OCI-LY7 (cell line): Measurements from ENCODE around the gene ABCC8. TPM values are rescaled to one million over a fixed set of nuclear protein-coding genes. Genes with fewer than 3 reads are reported as not detected.

ENCODE experiments used
- BruUV-seq: library from RNA; stranded (reverse); fragments of 400-500 nt; replicated peaks from 2 replicates; lab custom pipeline; 2021; lab: Mats Ljungman, UMichigan
- CTCF ChIA-PET: fragments of 300-600 bp; sonication (Branson Sonifier 250); formaldehyde crosslinking; loops from one replicate; lab custom pipeline; 2022; ENCODE audit warnings: antibody characterized with exemption; ENCODE audit not compliant: unreplicated experiment; lab: Charles Lee
- POLR2A ChIA-PET: fragments of 300-600 bp; sonication (Branson Sonifier 250); formaldehyde crosslinking; loops from one replicate; lab custom pipeline; 2022; ENCODE audit warnings: antibody characterized with exemption; lab: Charles Lee
- DNase-seq: peaks from one replicate; pipeline ENCODE4 v3.0.0-alpha.2; 2015; ENCODE audit warnings: low spot score
- H2AFZ ChIP-seq: fragments of 200-600 bp; sonication (generic), shearing (Covaris generic); 2 replicates; pipeline ENCODE4 v1.6.1; 2014; ENCODE audit warnings: mild to moderate bottlenecking, antibody characterized with exemption, low read length, moderate library complexity
- H3K27ac ChIP-seq: fragments of 200-600 bp; sonication (generic); 2 replicates; pipeline ENCODE4 v1.5.1; 2014; ENCODE audit warnings: mixed run types, low read depth, mild to moderate bottlenecking, moderate library complexity, low read length, inconsistent platforms; ENCODE audit not compliant: poor library complexity, severe bottlenecking
- H3K36me3 ChIP-seq: fragments of 200-600 bp; sonication (generic); 2 replicates; pipeline ENCODE4 v1.6.1; 2014; ENCODE audit warnings: mild to moderate bottlenecking, antibody characterized with exemption, low read length, moderate library complexity, mixed read lengths; ENCODE audit not compliant: insufficient read depth
- H3K4me1 ChIP-seq: fragments of 200-600 bp; sonication (generic); 2 replicates; pipeline ENCODE4 v1.5.1; 2014; ENCODE audit warnings: mild to moderate bottlenecking, low read length; ENCODE audit not compliant: insufficient read depth, poor library complexity, severe bottlenecking
- H3K4me2 ChIP-seq: fragments of 200-600 bp; sonication (generic); 2 replicates; pipeline ENCODE4 v1.6.1; 2014; ENCODE audit warnings: mild to moderate bottlenecking, low read length
- H3K4me3 ChIP-seq: fragments of 200-600 bp; sonication (generic); 2 replicates; pipeline ENCODE4 v1.5.1; 2014; ENCODE audit warnings: mild to moderate bottlenecking, low read depth, low read length; ENCODE audit not compliant: poor library complexity, severe bottlenecking
- H3K79me2 ChIP-seq: fragments of 200-600 bp; sonication (generic); 2 replicates; pipeline ENCODE4 v1.6.1; 2016; ENCODE audit warnings: low read depth, mild to moderate bottlenecking, low read length, moderate library complexity, mixed read lengths; ENCODE audit not compliant: insufficient read depth
- H3K9me2 ChIP-seq: fragments of 200-600 bp; sonication (generic); 2 replicates; pipeline ENCODE4 v1.6.1; 2016; ENCODE audit warnings: mild to moderate bottlenecking, low read length, mixed read lengths; ENCODE audit not compliant: insufficient read depth
- H3K9me3 ChIP-seq: fragments of 200-600 bp; sonication (generic); 2 replicates; pipeline ENCODE4 v1.6.1; 2014; ENCODE audit warnings: mild to moderate bottlenecking, mixed run types, low read length, mixed read lengths
- H4K20me1 ChIP-seq: fragments of 200-600 bp; sonication (generic); 2 replicates; pipeline ENCODE4 v1.6.1; 2014; ENCODE audit warnings: mild to moderate bottlenecking, antibody characterized with exemption, low read length, moderate library complexity, mixed read lengths; ENCODE audit not compliant: insufficient read depth
- EZH2phosphoT487 ChIP-seq: fragments of 200-600 bp; sonication (generic); IDR thresholded peaks from 2 replicates; pipeline ENCODE4 v1.6.1; 2018; ENCODE audit warnings: low read depth, borderline replicate concordance, mild to moderate bottlenecking, mixed run types, antibody characterized with exemption, low read length, moderate library complexity, mixed read lengths
- intact Hi-C: fragments of 100-400 bp; cut with micrococcal nuclease; formaldehyde crosslinking; loops from one replicate; pipeline ENCODE4 v1.10.0; 2022; ENCODE audit not compliant: unreplicated experiment
- total RNA-seq, 2 experiments: library from RNA; depleted of rRNA in 1 of 2; stranded (reverse); fragments of >200 nt in 1 of 2; shearing (Covaris generic) in 1 of 2; gene quantifications; 2 replicates each; pipeline ENCODE4 v1.2.3, GENCODE V29; 2014 to 2022
- TF ChIP-seq, protein P1 (sequence below): fragments of 200-600 bp; sonication (generic); conservative IDR thresholded peaks from 2 replicates; pipeline ENCODE4 v1.5.1; 2014; ENCODE audit warnings: mild to moderate bottlenecking, antibody characterized with exemption, low read length, moderate library complexity, mixed read lengths

Gene ABCC8
- total RNA-seq, 2 experiments from 2014 or later, result not detected

DNA sequence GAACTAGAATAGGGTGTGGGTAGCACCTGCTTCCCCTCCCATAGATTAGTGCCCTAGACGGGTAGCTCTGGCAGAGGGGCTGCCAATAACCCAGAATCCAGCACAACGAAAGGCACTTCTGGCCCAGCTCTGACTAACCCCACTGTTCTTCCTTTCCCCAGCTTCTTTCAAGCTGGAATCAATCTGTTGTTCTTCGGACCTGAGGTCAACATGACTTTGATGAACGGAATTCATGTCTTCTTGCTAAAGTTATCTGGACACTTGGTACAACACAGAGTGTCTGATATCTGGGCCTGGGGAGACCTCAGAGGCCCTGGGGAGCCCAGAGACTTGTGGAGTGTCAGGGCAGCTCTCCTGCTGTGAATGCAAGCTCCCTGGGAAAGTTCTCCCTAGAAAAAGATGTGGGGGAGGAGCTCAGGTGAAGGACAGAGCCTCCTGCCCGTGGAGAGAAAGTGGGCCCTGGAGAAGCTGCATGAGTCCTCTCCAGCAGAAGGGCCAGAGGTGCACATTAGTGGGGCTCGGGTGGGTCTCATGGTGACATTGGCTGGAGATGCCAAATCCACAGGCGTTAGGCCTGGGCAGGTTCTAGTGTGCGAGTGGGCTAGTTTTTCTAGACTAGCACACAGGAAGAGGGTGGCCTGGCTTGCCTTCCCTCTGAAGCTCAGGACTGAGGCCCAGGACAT, 94.5 kb downstream of the ABCC8 start:
- peaks cover 22% of the 10 kb centered on the region for H3K36me3 ChIP-seq
- no peak overlapping the region for H2AFZ ChIP-seq
- DNase-seq, result no peak
- H3K4me1 ChIP-seq, result peaks cover 7% of the 10 kb centered on the region
- CTCF ChIA-PET, result interaction anchor here (0.6 to 3.0 kb wide), 2 partner anchors 122 to 146 kb away, joined by 3 to 14 read pairs; no protein-coding TSS in a partner anchor
- POLR2A ChIA-PET, result interaction anchor here (0.6 kb wide), 1 partner anchor 73 kb away, joined by 5 read pairs; no protein-coding TSS in a partner anchor
- peaks cover 8% of the 10 kb centered on the region; the same call in 1 of the 2 replicates for H3K9me3 ChIP-seq
- no peaks in the 10 kb centered on the region for H3K79me2 ChIP-seq
- no peak overlapping the region for H3K27ac ChIP-seq
- no TSS peak for BruUV-seq
- H3K4me2 ChIP-seq, result no peak overlapping the region
- intact Hi-C loops, result no loop called here
- TF ChIP-seq, protein P1, sequence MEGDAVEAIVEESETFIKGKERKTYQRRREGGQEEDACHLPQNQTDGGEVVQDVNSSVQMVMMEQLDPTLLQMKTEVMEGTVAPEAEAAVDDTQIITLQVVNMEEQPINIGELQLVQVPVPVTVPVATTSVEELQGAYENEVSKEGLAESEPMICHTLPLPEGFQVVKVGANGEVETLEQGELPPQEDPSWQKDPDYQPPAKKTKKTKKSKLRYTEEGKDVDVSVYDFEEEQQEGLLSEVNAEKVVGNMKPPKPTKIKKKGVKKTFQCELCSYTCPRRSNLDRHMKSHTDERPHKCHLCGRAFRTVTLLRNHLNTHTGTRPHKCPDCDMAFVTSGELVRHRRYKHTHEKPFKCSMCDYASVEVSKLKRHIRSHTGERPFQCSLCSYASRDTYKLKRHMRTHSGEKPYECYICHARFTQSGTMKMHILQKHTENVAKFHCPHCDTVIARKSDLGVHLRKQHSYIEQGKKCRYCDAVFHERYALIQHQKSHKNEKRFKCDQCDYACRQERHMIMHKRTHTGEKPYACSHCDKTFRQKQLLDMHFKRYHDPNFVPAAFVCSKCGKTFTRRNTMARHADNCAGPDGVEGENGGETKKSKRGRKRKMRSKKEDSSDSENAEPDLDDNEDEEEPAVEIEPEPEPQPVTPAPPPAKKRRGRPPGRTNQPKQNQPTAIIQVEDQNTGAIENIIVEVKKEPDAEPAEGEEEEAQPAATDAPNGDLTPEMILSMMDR, result no peak
- no peak for TF ChIP-seq EZH2phosphoT487
- no peak overlapping the region for H3K4me3 ChIP-seq
- H4K20me1 ChIP-seq, result 0 out of 2 replicates have a peak, but pooled peaks cover 5% of the 10 kb centered on the region
- no peaks in the 10 kb centered on the region for H3K9me2 ChIP-seq

DNA sequence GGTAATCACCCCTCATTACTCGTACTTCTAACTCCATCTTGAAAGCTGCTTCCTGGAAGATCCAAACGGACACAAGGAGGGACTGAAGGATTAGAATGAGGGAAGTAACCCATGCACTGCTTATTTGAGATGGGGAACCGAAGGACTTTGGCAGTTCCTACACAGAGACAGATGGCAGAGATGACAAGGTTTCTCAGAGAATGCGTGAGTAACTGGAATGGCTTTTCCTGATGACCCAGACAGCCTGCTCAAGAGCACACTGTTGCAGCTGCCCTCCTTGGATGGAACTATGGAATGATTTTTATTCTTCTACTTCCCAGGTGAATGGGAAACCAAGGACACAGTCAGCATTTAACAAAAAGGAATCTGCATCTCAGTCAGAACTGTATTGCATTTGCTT, 95.5 kb downstream of the ABCC8 start:
- Histone ChIP-seq H3K4me2 (no peak overlapping the region), H3K9me2 (no peaks in the 10 kb centered on the region), H3K36me3 (peaks cover 31% of the 10 kb centered on the region), H3K27ac (no peak overlapping the region), H3K4me1 (peaks cover under 1% of the 10 kb centered on the region), H3K79me2 (no peaks in the 10 kb centered on the region), H4K20me1 (0 out of 2 replicates have a peak, but pooled peaks cover 5% of the 10 kb centered on the region), H3K4me3 (no peak overlapping the region), H3K9me3 (peaks cover 8% of the 10 kb centered on the region; the same call in 1 of the 2 replicates), H2AFZ (no peak overlapping the region)
- DNase-seq, result no peak
- intact Hi-C loops, result no loop called here
- no TSS peak for BruUV-seq
- ChIA-PET POLR2A (no interaction called here), CTCF (interaction anchor here (0.5 kb wide), 1 partner anchor 27 kb away, joined by 3 read pairs; no protein-coding TSS in a partner anchor)
- TF ChIP-seq, protein P1, result no peak
- no peak for TF ChIP-seq EZH2phosphoT487
